GM23338 (cell line): ENCODE data around the gene PRKCG.

ENCODE experiments used
- CREB1 ChIP-seq: fragments of 250-450 bp; sonication (Bioruptor Pico); IDR thresholded peaks from 2 replicates; pipeline ENCODE4 v1.5.0; 2020; ENCODE audit warnings: low read depth, mild to moderate bottlenecking, moderate library complexity
- CTCF ChIP-seq, 2 experiments: fragments of 200-600 bp in 1 of 2; sonication (generic) in 1 of 2; conservative IDR thresholded peaks; 2 replicates each; pipeline versions ENCODE4 v1.5.1 to v1.6.1; 2016 to 2017; ENCODE audit warnings: antibody characterized with exemption in 2 of 2, low read depth in 2 of 2, mild to moderate bottlenecking in 2 of 2, moderate library complexity in 1 of 2
- EZH2 ChIP-seq: fragments of 200-600 bp; sonication (generic); IDR thresholded peaks from one replicate; pipeline ENCODE4 v1.8.0; 2017; ENCODE audit warnings: antibody characterized with exemption, mild to moderate bottlenecking, low read depth; ENCODE audit not compliant: unreplicated experiment
- POLR2AphosphoS5 ChIP-seq: IDR thresholded peaks from 2 replicates; pipeline ENCODE4 v1.6.1; 2016; ENCODE audit warnings: antibody characterized with exemption, low read depth
- ZNF331 ChIP-seq: fragments of 250-450 bp; sonication (Bioruptor Pico); IDR thresholded peaks from 2 replicates; pipeline ENCODE4 v1.5.0; 2020; ENCODE audit warnings: low read depth, mild to moderate bottlenecking, moderate library complexity

- TF ChIP-seq POLR2AphosphoS5 = no peak
- no peak for TF ChIP-seq CREB1
- TF ChIP-seq EZH2 = no peak
- peak in 1 of 2 experiments; percentile 29; a peak in 1 of 4 replicates for TF ChIP-seq CTCF (conservative IDR thresholded peaks at IDR 0.05; ENCODE audit: low read depth in 2 of 2)
- TF ChIP-seq ZNF331 (CRISPR knock-in tag) = no peak
These were observed 16.5 kb upstream of the PRKCG start for GRCh38 chr19:53865523-53865917.
